Gastrocnemius medialis (tissue), 4 donors: ENCODE results near the gene PRDM15. TPM values are rescaled to one million over a fixed set of nuclear protein-coding genes. Genes with fewer than 3 reads are reported as not detected.

Source experiments
- ATAC-seq, 2 donors: fragments of 150-250 bp; one replicate each; pipeline ENCODE4 v1.9.1; 2016
- DNase-seq, 2 donors: peaks; one replicate each; pipeline ENCODE4 v3.0.0-alpha.2; 2019
- H3K27ac ChIP-seq, 4 donors: fragments of 200-600 bp; sonication (generic); 1 replicate in 1 of 4; 2 replicates in 3 of 4; pipeline ENCODE4 v1.5.1; 2016 to 2018; ENCODE audit warnings: mild to moderate bottlenecking in 2 of 4, moderate library complexity in 1 of 4
- H3K27me3 ChIP-seq, 3 donors: fragments of 200-600 bp; sonication (generic) in 2 of 3; 1 replicate in 1 of 3; 2 replicates in 2 of 3; pipeline versions ENCODE4 v1.5.1 to v1.6.0; 2016 to 2019; ENCODE audit warnings: mild to moderate bottlenecking in 1 of 3, moderate library complexity in 1 of 3
- H3K36me3 ChIP-seq, 2 donors: fragments of 200-600 bp; sonication (generic) in 1 of 2; one replicate each; pipeline ENCODE4 v1.5.1; 2017 to 2018
- H3K4me1 ChIP-seq, 2 donors: fragments of 200-600 bp; sonication (generic) in 1 of 2; one replicate each; pipeline ENCODE4 v1.5.1; 2016 to 2017; ENCODE audit warnings: mild to moderate bottlenecking in 2 of 2
- H3K4me3 ChIP-seq, 4 donors: fragments of 200-600 bp; sonication (generic) in 3 of 4; 1 replicate in 1 of 4; 2 replicates in 3 of 4; pipeline ENCODE4 v1.5.1; 2016 to 2019; ENCODE audit warnings: mild to moderate bottlenecking in 2 of 4
- H3K9me3 ChIP-seq, 3 donors: fragments of 200-600 bp; sonication (generic) in 2 of 3; 1 replicate in 1 of 3; 2 replicates in 2 of 3; pipeline ENCODE4 v1.5.1; 2016 to 2019
- POLR2A ChIP-seq, 2 donors: fragments of 450-650 bp; IDR thresholded peaks; one replicate each; pipeline ENCODE4 v1.6.1; 2017; ENCODE audit warnings: antibody characterized with exemption in 2 of 2, mild to moderate bottlenecking in 2 of 2, moderate library complexity in 2 of 2
- in situ Hi-C, 4 donors: fragments of 200-750 bp; cut with MboI; loops; one replicate each; pipeline versions ENCODE4 v1.15.0 to v1.8.0; 2017; ENCODE audit warnings: low sequenced_read_pairs in 4 of 4
- intact Hi-C: fragments of 100-400 bp; cut with DNase I; formaldehyde crosslinking; loops from one replicate; pipeline ENCODE4 v1.15.1; 2023; ENCODE audit warnings: low total_unique reads
- total RNA-seq, 4 donors: library from RNA; depleted of rRNA; stranded (reverse); fragments of >200 nt; gene quantifications; one replicate each; pipeline versions ENCODE4 v1.1.0 to v1.2.3, GENCODE V29; 2016
- TF ChIP-seq, protein P1 (sequence below), 5 experiments: fragments of 450-650 bp in 3 of 5; fragments of 200-600 bp in 2 of 5; sonication (generic) in 2 of 5; IDR thresholded peaks in 4 of 5; conservative IDR thresholded peaks in 1 of 5; 1 replicate in 4 of 5; 2 replicates in 1 of 5; pipeline ENCODE4 v1.5.1; 2016 to 2019; ENCODE audit warnings: antibody characterized with exemption in 5 of 5, mild to moderate bottlenecking in 3 of 5, moderate library complexity in 3 of 5

Gene PRDM15
- total RNA-seq, 4 donors from 2014 or later = 4.4 to 13.6 (median 5.4) TPM

GRCh38 chr21:41830764-41831452, 48.2 kb downstream of the PRDM15 start:
- H3K4me1 ChIP-seq = no peaks in the 10 kb centered on the region
- no peaks in the 10 kb centered on the region for H3K9me3 ChIP-seq
- ATAC-seq (no peak), DNase-seq (no peak)
- in situ Hi-C loops (loop anchor here in 1 of 4 donors (25.0 kb wide), 1 partner anchor 106 kb away; no protein-coding TSS in a partner anchor), intact Hi-C loops (no loop called here)
- H3K27me3 ChIP-seq = no peaks in the 10 kb centered on the region
- peaks cover 0 to 36% of the 10 kb centered on the region in 2 donors for H3K36me3 ChIP-seq
- no peak for TF ChIP-seq POLR2A (IDR thresholded peaks at IDR 0.05)
- TF ChIP-seq, protein P1, sequence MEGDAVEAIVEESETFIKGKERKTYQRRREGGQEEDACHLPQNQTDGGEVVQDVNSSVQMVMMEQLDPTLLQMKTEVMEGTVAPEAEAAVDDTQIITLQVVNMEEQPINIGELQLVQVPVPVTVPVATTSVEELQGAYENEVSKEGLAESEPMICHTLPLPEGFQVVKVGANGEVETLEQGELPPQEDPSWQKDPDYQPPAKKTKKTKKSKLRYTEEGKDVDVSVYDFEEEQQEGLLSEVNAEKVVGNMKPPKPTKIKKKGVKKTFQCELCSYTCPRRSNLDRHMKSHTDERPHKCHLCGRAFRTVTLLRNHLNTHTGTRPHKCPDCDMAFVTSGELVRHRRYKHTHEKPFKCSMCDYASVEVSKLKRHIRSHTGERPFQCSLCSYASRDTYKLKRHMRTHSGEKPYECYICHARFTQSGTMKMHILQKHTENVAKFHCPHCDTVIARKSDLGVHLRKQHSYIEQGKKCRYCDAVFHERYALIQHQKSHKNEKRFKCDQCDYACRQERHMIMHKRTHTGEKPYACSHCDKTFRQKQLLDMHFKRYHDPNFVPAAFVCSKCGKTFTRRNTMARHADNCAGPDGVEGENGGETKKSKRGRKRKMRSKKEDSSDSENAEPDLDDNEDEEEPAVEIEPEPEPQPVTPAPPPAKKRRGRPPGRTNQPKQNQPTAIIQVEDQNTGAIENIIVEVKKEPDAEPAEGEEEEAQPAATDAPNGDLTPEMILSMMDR (IDR thresholded peaks at IDR 0.05 in 4 of 5, conservative IDR thresholded peaks at IDR 0.05 in 1 of 5) = no peak
- H3K4me3 ChIP-seq = no peak overlapping the region
- H3K27ac ChIP-seq = no peak overlapping the region

GRCh38 chr21:41830145-41830707, 48.9 kb downstream of the PRDM15 start:
- Histone ChIP-seq H3K4me3 (no peak overlapping the region), H3K9me3 (no peaks in the 10 kb centered on the region), H3K27me3 (no peaks in the 10 kb centered on the region), H3K4me1 (no peaks in the 10 kb centered on the region), H3K27ac (no peak overlapping the region), H3K36me3 (peaks cover 0 to 36% of the 10 kb centered on the region in 2 donors)
- ATAC-seq = peak in 1 of 2 donors; percentile 26
- TF ChIP-seq, protein P1 (IDR thresholded peaks at IDR 0.05 in 4 of 5, conservative IDR thresholded peaks at IDR 0.05 in 1 of 5) = no peak
- no peak for TF ChIP-seq POLR2A (IDR thresholded peaks at IDR 0.05)
- DNase-seq = no peak
- in situ Hi-C loops = loop anchor here in 1 of 4 donors (25.0 kb wide), 1 partner anchor 107 kb away; no protein-coding TSS in a partner anchor
- intact Hi-C loops = no loop called here

DNA sequence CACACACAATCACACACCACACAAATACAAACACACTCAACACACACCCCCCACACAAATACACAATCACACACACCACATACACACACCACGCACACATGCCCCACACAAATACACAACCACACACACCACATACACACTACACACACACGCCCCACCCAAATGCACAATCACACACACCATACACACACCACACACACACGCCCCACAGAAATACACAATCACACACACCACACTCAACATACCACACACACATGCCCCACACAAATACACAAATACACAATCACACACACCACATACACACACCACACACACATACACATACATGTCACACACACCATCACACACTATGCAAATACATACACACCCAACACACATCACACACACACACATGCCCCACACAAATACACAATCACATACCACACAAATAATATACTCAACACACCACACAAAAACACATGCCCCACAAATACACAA, 50.2 kb downstream of the PRDM15 start:
- peaks cover 0 to 29% of the 10 kb centered on the region in 2 donors for H3K36me3 ChIP-seq
- ATAC-seq (no peak), DNase-seq (no peak)
- H3K4me3 ChIP-seq = no peak overlapping the region
- no peaks in the 10 kb centered on the region for H3K27me3 ChIP-seq
- H3K9me3 ChIP-seq = no peaks in the 10 kb centered on the region
- no peak for TF ChIP-seq POLR2A (IDR thresholded peaks at IDR 0.05)
- TF ChIP-seq, protein P1 (IDR thresholded peaks at IDR 0.05 in 4 of 5, conservative IDR thresholded peaks at IDR 0.05 in 1 of 5) = no peak
- intact Hi-C loops = no loop called here
- no peaks in the 10 kb centered on the region for H3K4me1 ChIP-seq
- H3K27ac ChIP-seq = no peak overlapping the region
- in situ Hi-C loops = loop anchor here in 2 of 4 donors (10.0 to 25.0 kb wide), 2 partner anchors 108 to 286 kb away; no protein-coding TSS in a partner anchor

- no peak for ATAC-seq
- Histone ChIP-seq H3K4me3 (no peak overlapping the region), H3K36me3 (peaks cover 0 to 27% of the 10 kb centered on the region in 2 donors), H3K4me1 (no peaks in the 10 kb centered on the region), H3K27me3 (no peaks in the 10 kb centered on the region), H3K9me3 (no peaks in the 10 kb centered on the region), H3K27ac (no peak overlapping the region)
- no peak for TF ChIP-seq POLR2A (IDR thresholded peaks at IDR 0.05)
- TF ChIP-seq, protein P1 (IDR thresholded peaks at IDR 0.05 in 4 of 5, conservative IDR thresholded peaks at IDR 0.05 in 1 of 5) = no peak
- no peak for DNase-seq
- in situ Hi-C loops (loop anchor here in 2 of 4 donors (10.0 to 25.0 kb wide), 2 partner anchors 109 to 287 kb away; no protein-coding TSS in a partner anchor), intact Hi-C loops (no loop called here)
These were observed 50.9 kb downstream of the PRDM15 start for GRCh38 chr21:41827951-41828883.
